Transverse colon (tissue), 4 donors: ENCODE measurements around the gene TMPRSS9. TPM values are rescaled to one million over a fixed set of nuclear protein-coding genes. Genes with fewer than 3 reads are reported as not detected.

ENCODE experiments used
- DNase-seq: peaks from one replicate; pipeline ENCODE4 v3.0.0-alpha.2; 2019
- H3K27ac ChIP-seq, 4 donors: fragments of 200-600 bp; sonication (generic); 2 replicates each; pipeline ENCODE4 v1.5.1; 2016 to 2018; ENCODE audit warnings: inconsistent platforms in 4 of 4
- H3K27me3 ChIP-seq: fragments of 200-600 bp; sonication (generic); 2 replicates; pipeline ENCODE4 v1.5.1; 2017; ENCODE audit warnings: inconsistent platforms
- H3K36me3 ChIP-seq, 4 donors: fragments of 200-600 bp; sonication (generic); 2 replicates each; pipeline ENCODE4 v1.5.1; 2017 to 2019; ENCODE audit warnings: inconsistent platforms in 4 of 4
- H3K4me1 ChIP-seq, 4 donors: fragments of 200-600 bp; sonication (generic); 2 replicates each; pipeline ENCODE4 v1.5.1; 2017 to 2020; ENCODE audit warnings: inconsistent platforms in 4 of 4
- H3K4me3 ChIP-seq, 4 donors: fragments of 200-600 bp; sonication (generic); 1 replicate in 1 of 4; 2 replicates in 3 of 4; pipeline versions ENCODE4 v1.5.1 to v1.6.1; 2017 to 2019; ENCODE audit warnings: inconsistent platforms in 4 of 4
- H3K9me3 ChIP-seq, 2 donors: fragments of 200-600 bp; sonication (generic); 2 replicates each; pipeline ENCODE4 v1.5.1; 2017 to 2019; ENCODE audit warnings: inconsistent platforms in 2 of 2
- EP300 ChIP-seq: sonication (generic); formaldehyde crosslinking; IDR thresholded peaks from one replicate; pipeline ENCODE4 v1.6.1; 2017; ENCODE audit warnings: antibody characterized with exemption, low read depth
- POLR2A ChIP-seq: fragments of 450-650 bp; IDR thresholded peaks from one replicate; pipeline ENCODE4 v1.6.1; 2016; ENCODE audit warnings: antibody characterized with exemption, mild to moderate bottlenecking, moderate library complexity
- POLR2AphosphoS5 ChIP-seq, 3 donors: sonication (generic); formaldehyde crosslinking; IDR thresholded peaks; one replicate each; pipeline ENCODE4 v1.6.1; 2016; ENCODE audit warnings: antibody characterized with exemption in 3 of 3
- WGBS, 2 donors: methylation state at CpG; one replicate each; pipeline ENCODE4 v1.1.5; 2018; ENCODE audit warnings: low coverage in 1 of 2; 5-methylcytosine and 5-hydroxymethylcytosine counted together
- in situ Hi-C, 4 donors: fragments of 200-750 bp; cut with MboI; loops; one replicate each; pipeline versions ENCODE4 v1.15.0 to v1.15.1; 2017; ENCODE audit warnings: low sequenced_read_pairs in 3 of 4, low pct_ligation_motif_present in 1 of 4, low pct_unique_long_range_greater_than_20kb in 1 of 4
- intact Hi-C: fragments of 100-400 bp; cut with DNase I; formaldehyde crosslinking; loops from one replicate; pipeline ENCODE4 v1.15.1; 2023; ENCODE audit warnings: low total_unique reads
- total RNA-seq, 4 donors: library from RNA; depleted of rRNA; stranded (reverse); fragments of >200 nt; gene quantifications; one replicate each; pipeline ENCODE4 v1.1.0, GENCODE V29; 2016
- TF ChIP-seq, protein P1 (sequence below), 5 experiments: fragments of 200-600 bp in 3 of 5; fragments of 450-650 bp in 2 of 5; sonication (generic) in 3 of 5; IDR thresholded peaks; 1 replicate in 2 of 5; 2 replicates in 3 of 5; pipeline ENCODE4 v1.5.1; 2016 to 2017; ENCODE audit warnings: antibody characterized with exemption in 5 of 5, inconsistent platforms in 3 of 5, mild to moderate bottlenecking in 2 of 5, moderate library complexity in 1 of 5

Gene TMPRSS9
- total RNA-seq, 4 donors from 2014 or later: 0.27 TPM; not detected in 3

DNA sequence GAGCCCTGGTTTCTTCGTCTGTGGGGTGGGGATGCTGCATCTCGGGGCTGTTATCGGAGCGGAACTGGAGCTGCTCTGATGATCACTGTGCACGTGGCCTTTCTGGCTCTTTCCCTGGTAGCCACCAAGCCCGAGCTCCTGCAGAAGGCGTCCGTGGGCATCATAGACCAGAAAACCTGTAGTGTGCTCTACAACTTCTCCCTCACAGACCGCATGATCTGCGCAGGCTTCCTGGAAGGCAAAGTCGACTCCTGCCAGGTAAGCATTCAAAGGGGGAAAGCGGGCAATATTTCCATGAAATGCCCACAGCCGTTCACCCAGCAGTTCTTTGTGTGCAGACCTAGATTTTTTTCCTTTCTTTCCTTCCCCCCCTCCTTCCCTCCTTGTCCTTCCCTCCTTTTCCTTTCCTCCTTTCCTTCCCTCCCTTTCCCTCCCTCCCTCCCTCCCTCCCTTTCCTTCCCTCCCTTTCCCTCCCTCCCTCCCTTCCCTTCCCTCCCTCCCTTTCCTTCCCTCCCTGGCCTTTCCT, 57.9 kb downstream of the TMPRSS9 start:
- in situ Hi-C loops: no loop called here
- H3K4me3 ChIP-seq: no peak overlapping the region
- no peaks in the 10 kb centered on the region for H3K9me3 ChIP-seq
- 90% methylated on average over 13 of the region's 13 CpGs; no CpG with 5 or more reads in 1 of the 2 donors for WGBS, 2 donors
- intact Hi-C loops: no loop called here
- TF ChIP-seq POLR2AphosphoS5 (IDR thresholded peaks at IDR 0.05) (no peak), EP300 (no peak), POLR2A (no peak)
- TF ChIP-seq, protein P1, sequence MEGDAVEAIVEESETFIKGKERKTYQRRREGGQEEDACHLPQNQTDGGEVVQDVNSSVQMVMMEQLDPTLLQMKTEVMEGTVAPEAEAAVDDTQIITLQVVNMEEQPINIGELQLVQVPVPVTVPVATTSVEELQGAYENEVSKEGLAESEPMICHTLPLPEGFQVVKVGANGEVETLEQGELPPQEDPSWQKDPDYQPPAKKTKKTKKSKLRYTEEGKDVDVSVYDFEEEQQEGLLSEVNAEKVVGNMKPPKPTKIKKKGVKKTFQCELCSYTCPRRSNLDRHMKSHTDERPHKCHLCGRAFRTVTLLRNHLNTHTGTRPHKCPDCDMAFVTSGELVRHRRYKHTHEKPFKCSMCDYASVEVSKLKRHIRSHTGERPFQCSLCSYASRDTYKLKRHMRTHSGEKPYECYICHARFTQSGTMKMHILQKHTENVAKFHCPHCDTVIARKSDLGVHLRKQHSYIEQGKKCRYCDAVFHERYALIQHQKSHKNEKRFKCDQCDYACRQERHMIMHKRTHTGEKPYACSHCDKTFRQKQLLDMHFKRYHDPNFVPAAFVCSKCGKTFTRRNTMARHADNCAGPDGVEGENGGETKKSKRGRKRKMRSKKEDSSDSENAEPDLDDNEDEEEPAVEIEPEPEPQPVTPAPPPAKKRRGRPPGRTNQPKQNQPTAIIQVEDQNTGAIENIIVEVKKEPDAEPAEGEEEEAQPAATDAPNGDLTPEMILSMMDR (IDR thresholded peaks at IDR 0.05): no peak
- no peak for DNase-seq
- H3K36me3 ChIP-seq: no peaks in the 10 kb centered on the region
- no peaks in the 10 kb centered on the region for H3K4me1 ChIP-seq
- no peaks in the 10 kb centered on the region for H3K27me3 ChIP-seq
- H3K27ac ChIP-seq: no peak overlapping the region

DNA sequence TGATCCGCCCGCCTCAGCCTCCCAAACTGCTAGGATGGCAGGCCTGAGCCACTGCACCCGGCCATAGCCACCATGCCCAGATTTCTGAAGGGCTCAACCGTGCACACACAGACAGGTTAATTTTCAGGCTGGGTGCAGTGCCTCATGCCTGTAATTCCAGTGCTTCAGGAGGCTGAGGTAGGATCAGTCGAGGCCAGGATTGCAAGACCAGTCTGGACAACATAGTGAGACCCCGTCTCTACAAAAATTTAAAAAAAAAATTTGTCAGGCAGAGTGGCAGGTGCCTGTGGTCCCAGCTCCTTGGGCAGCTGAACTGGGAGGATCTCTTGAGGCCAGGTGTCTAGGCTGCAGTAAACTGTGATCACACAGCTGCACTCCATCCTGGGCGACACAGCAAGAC, 59.7 kb downstream of the TMPRSS9 start:
- Histone ChIP-seq H3K36me3 (no peaks in the 10 kb centered on the region), H3K27me3 (no peaks in the 10 kb centered on the region), H3K9me3 (no peaks in the 10 kb centered on the region), H3K27ac (no peak overlapping the region), H3K4me1 (peaks cover 0 to 3% (median under 1%) of the 10 kb centered on the region in 4 donors), H3K4me3 (no peak overlapping the region)
- in situ Hi-C loops: no loop called here
- intact Hi-C loops: no loop called here
- no peak for DNase-seq
- TF ChIP-seq EP300 (no peak), POLR2A (no peak), POLR2AphosphoS5 (IDR thresholded peaks at IDR 0.05) (no peak)
- TF ChIP-seq, protein P1 (IDR thresholded peaks at IDR 0.05): no peak
- WGBS, 2 donors: 85 to 100% methylated on average over 2 to 6 of the region's 7 CpGs

DNA sequence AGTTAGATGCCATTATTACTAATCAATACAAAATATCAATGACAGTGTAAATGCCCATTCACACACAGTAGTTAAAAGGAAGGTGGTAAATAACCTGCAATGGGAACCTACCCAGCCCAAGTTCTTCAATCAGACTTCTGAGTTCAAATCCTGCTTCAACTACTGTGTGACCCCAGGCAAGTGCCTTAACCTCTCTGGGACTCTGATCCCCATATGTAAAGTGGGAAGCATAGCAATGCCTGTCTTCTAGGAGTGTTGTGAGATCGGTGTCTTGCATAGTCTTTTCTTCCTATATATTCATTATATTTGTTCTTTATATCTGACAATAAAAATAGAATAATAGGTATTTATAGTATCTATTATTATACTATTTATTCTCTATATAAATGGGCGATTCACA, 60.4 kb downstream of the TMPRSS9 start:
- intact Hi-C loops (no loop called here), in situ Hi-C loops (no loop called here)
- no peaks in the 10 kb centered on the region for H3K36me3 ChIP-seq
- no peak overlapping the region for H3K4me3 ChIP-seq
- H3K27ac ChIP-seq: no peak overlapping the region
- WGBS, 2 donors: 92 to 100% methylated on average over 1 to 2 of the region's 2 CpGs
- peaks cover 0 to 7% (median 3%) of the 10 kb centered on the region in 4 donors for H3K4me1 ChIP-seq
- H3K9me3 ChIP-seq: no peaks in the 10 kb centered on the region
- no peaks in the 10 kb centered on the region for H3K27me3 ChIP-seq
- TF ChIP-seq POLR2A (no peak), POLR2AphosphoS5 (IDR thresholded peaks at IDR 0.05) (no peak), EP300 (no peak)
- TF ChIP-seq, protein P1 (IDR thresholded peaks at IDR 0.05): no peak
- DNase-seq: no peak

DNA sequence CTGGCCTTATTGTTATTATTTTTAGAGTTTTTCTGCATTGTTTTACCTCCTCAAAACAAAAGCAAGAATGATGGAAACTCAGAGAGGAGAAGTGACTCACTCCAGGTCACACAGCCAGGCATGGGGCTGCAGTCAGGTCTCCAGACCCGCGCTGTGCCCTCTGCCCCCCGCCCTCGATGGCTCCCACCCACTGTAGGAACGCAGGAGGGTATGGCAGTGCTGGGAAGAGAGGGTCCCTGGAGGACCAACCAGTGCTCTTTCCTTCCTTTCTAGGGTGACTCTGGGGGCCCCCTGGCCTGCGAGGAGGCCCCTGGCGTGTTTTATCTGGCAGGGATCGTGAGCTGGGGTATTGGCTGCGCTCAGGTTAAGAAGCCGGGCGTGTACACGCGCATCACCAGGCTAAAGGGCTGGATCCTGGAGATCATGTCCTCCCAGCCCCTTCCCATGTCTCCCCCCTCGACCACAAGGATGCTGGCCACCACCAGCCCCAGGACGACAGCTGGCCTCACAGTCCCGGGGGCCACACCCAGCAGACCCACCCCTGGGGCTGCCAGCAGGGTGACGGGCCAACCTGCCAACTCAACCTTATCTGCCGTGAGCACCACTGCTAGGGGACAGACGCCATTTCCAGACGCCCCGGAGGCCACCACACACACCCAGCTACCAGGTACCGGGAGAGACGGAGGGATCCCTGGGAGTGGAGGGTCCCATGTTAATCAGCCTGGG, 61.7 kb downstream of the TMPRSS9 start:
- WGBS, 2 donors: 92% methylated on average over 23 of the region's 23 CpGs; no CpG with 5 or more reads in 1 of the 2 donors
- Histone ChIP-seq H3K36me3 (no peaks in the 10 kb centered on the region), H3K27ac (no peak overlapping the region), H3K4me3 (no peak overlapping the region), H3K27me3 (no peaks in the 10 kb centered on the region), H3K4me1 (peaks cover 10 to 20% (median 16%) of the 10 kb centered on the region in 4 donors), H3K9me3 (no peaks in the 10 kb centered on the region)
- intact Hi-C loops: no loop called here
- no peak for DNase-seq
- in situ Hi-C loops: no loop called here
- no peak for TF ChIP-seq POLR2AphosphoS5 (IDR thresholded peaks at IDR 0.05)
- no peak for TF ChIP-seq EP300
